ENCODE measurements around the gene RMI2. TPM values are rescaled to one million over a fixed set of nuclear protein-coding genes. Genes with fewer than 3 reads are reported as not detected.

Gene RMI2
- total and polyA plus RNA-seq, 2 of the 8 experiments (the other 6 are each of a cell fraction or from before 2014, with no cell fraction given): 58.2 to 96.0 TPM

GRCh38 chr16:11309895-11310633 is 35.2 kb upstream of the RMI2 start:
- H3K27ac ChIP-seq (ENCODE audit: low read depth, low read length): no peak overlapping the region
- peak overlapping the region; percentile 25; the same call in 1 of the 2 replicates for H3K18ac ChIP-seq (ENCODE audit: extremely low read depth, low read length)
- H2BK15ac ChIP-seq (ENCODE audit: low read length): peak overlapping the region; percentile 12; the same call in 1 of the 2 replicates
- H2BK5ac ChIP-seq (ENCODE audit: low read depth, low read length): peak overlapping the region; percentile 35; the same call in 1 of the 2 replicates
- H3K4ac ChIP-seq (replicated peaks; ENCODE audit: insufficient read length, low read depth, low read length): peak overlapping the region; percentile 12
- H3K79me1 ChIP-seq (ENCODE audit: low read depth, low read length): no peaks in the 10 kb centered on the region
- H3K14ac ChIP-seq (ENCODE audit: insufficient read length): no peak overlapping the region
- H3K56ac ChIP-seq (replicated peaks; ENCODE audit: insufficient read length, low read depth, low read length): no peak overlapping the region
- H3K79me2 ChIP-seq (ENCODE audit: control insufficient read depth in 1 of 2, insufficient read depth in 2 of 2, low read length in 2 of 2): no peaks in the 10 kb centered on the region
- 85% methylated on average over 9 of the region's 9 CpGs; no CpG with 5 or more reads in 1 of the 2 experiments for WGBS, 2 experiments (ENCODE audit: extremely low coverage in 1 of 2, insufficient coverage in 1 of 2, insufficient read length in 1 of 2, insufficient replicate concordance in 2 of 2, low coverage in 1 of 2, low lambda C conversion rate in 2 of 2, missing lambda C conversion rate in 1 of 2)
- H4K5ac ChIP-seq (ENCODE audit: insufficient read length, low read depth, low read length): no peak overlapping the region
- ChIA-PET CTCF (ENCODE audit: partially characterized antibody) (interaction anchor here (1.0 to 2.6 kb wide), 4 partner anchors 12 to 53 kb away, joined by 3 to 7 read pairs (median 4); no protein-coding TSS in a partner anchor), POLR2A (ENCODE audit: partially characterized antibody) (interaction anchor here (0.6 to 1.0 kb wide), 3 partner anchors 48 to 77 kb away, joined by 3 read pairs; partner anchors contain the start of gene SOCS1)
- peak overlapping the region; percentile 29 for H2BK120ac ChIP-seq (replicated peaks; ENCODE audit: low read depth, low read length)
- no peaks in the 10 kb centered on the region for H4K20me1 ChIP-seq (replicated peaks in 1 of 2; ENCODE audit: control insufficient read depth in 1 of 2, insufficient read depth in 2 of 2, low read length in 2 of 2)
- H4K8ac ChIP-seq (ENCODE audit: extremely low read depth, insufficient read depth, low read length): no peak overlapping the region
- H3K9me3 ChIP-seq (ENCODE audit: insufficient read depth in 2 of 2, low read depth in 1 of 2, low read length in 1 of 2): no peaks in the 10 kb centered on the region
- FAIRE-seq (no peak), DNase-seq (ENCODE audit: low read depth in 1 of 2, low spot score in 2 of 2) (no peak)
- no peak overlapping the region for H2AFZ ChIP-seq (ENCODE audit: low read length)
- peak overlapping the region; percentile 97; the same call in 1 of the 2 replicates for H2AK5ac ChIP-seq (ENCODE audit: low read depth, low read length)
- H4K91ac ChIP-seq (replicated peaks; ENCODE audit: insufficient read length, low read length): peak overlapping the region; percentile 86
- peak overlapping the region; percentile 98 for H2BK20ac ChIP-seq (ENCODE audit: low read length)
- H3K36me3 ChIP-seq (ENCODE audit: control insufficient read depth in 2 of 4, insufficient read depth in 4 of 4, low read length in 3 of 4): no peaks in the 10 kb centered on the region
- no peak overlapping the region for H3K23ac ChIP-seq (ENCODE audit: insufficient read length)
- no peak overlapping the region for H3K9ac ChIP-seq (replicated peaks in 1 of 4; ENCODE audit: extremely low read depth in 1 of 4, low read depth in 3 of 4, low read length in 3 of 4)
- no peak overlapping the region for H3K4me3 ChIP-seq (ENCODE audit: extremely low read depth in 1 of 4, insufficient read depth in 2 of 4, low read depth in 3 of 4, low read length in 4 of 4)
- H3K4me2 ChIP-seq (ENCODE audit: insufficient read depth in 1 of 2, low read depth in 2 of 2, low read length in 2 of 2): no peak overlapping the region
- peaks cover 13 to 36% (median 19%) of the 10 kb centered on the region in 4 experiments for H3K4me1 ChIP-seq (replicated peaks in 1 of 4; ENCODE audit: control insufficient read depth in 3 of 4, insufficient read depth in 4 of 4, low read length in 3 of 4)
- H2BK12ac ChIP-seq (ENCODE audit: low read depth, low read length): peak overlapping the region; percentile 64; the same call in 1 of the 2 replicates
- no peaks in the 10 kb centered on the region; the same call in 1 of the 2 replicates for H3K23me2 ChIP-seq (ENCODE audit: low read depth, low read length)
- H3K27me3 ChIP-seq (replicated peaks in 1 of 4; ENCODE audit: control insufficient read depth in 3 of 4, extremely low read depth in 1 of 4, insufficient read depth in 3 of 4, low read length in 3 of 4): no peaks in the 10 kb centered on the region
- no peak for TF ChIP-seq NANOG (IDR thresholded peaks at IDR 0.05; ENCODE audit: insufficient read depth, low read depth, low read length, poor library complexity, severe bottlenecking)
- TF ChIP-seq ZNF274 (IDR thresholded peaks at IDR 0.05; ENCODE audit: borderline replicate concordance, extremely low read depth, low read length): no peak
- TF ChIP-seq CHD2 (IDR thresholded peaks at IDR 0.05; ENCODE audit: low read length): no peak
